H1 (cell line): ENCODE results near the gene PPP1R9A. TPM values are rescaled to one million over a fixed set of nuclear protein-coding genes. Genes with fewer than 3 reads are reported as not detected.

Experiments used
- CTCF ChIA-PET: fragments of 300-600 bp; sonication (Branson Sonifier 250); formaldehyde crosslinking; loops from one replicate; lab custom pipeline; 2021; ENCODE audit not compliant: partially characterized antibody; lab: Charles Lee
- POLR2A ChIA-PET: fragments of 300-600 bp; sonication (Branson Sonifier 250); formaldehyde crosslinking; loops from one replicate; lab custom pipeline; 2021; ENCODE audit warnings: inconsistent platforms; ENCODE audit not compliant: partially characterized antibody; lab: Charles Lee
- DNase-seq, 2 experiments: peaks; one replicate each; pipeline versions ENCODE4 v3.0.0 to v3.0.0-alpha.2; 2010 to 2022; ENCODE audit warnings: low spot score in 2 of 2, low read depth in 1 of 2, mixed read lengths in 1 of 2
- FAIRE-seq: peaks from 2 replicates; lab custom pipeline; 2011; peaks lifted over from hg19 to GRCh38; lab: Jason Lieb, UNC
- H2AFZ ChIP-seq: 2 replicates; pipeline ENCODE4 v1.8.1; 2012; ENCODE audit warnings: low read length, inconsistent platforms
- H2AK5ac ChIP-seq: 2 replicates; pipeline ENCODE4 v1.6.1; 2013; ENCODE audit warnings: low read depth, low read length
- H2BK120ac ChIP-seq: replicated peaks from 2 replicates; pipeline ENCODE3; 2013; ENCODE audit warnings: low read depth, low read length, inconsistent platforms
- H2BK12ac ChIP-seq: 2 replicates; pipeline ENCODE4 v1.6.1; 2013; ENCODE audit warnings: low read depth, low read length
- H2BK15ac ChIP-seq: 2 replicates; pipeline ENCODE4 v1.6.1; 2013; ENCODE audit warnings: low read length
- H2BK20ac ChIP-seq: 2 replicates; pipeline ENCODE4 v1.6.1; 2013; ENCODE audit warnings: low read length
- H2BK5ac ChIP-seq: 2 replicates; pipeline ENCODE4 v1.6.1; 2013; ENCODE audit warnings: low read depth, low read length
- H3K14ac ChIP-seq: 2 replicates; pipeline ENCODE4 v1.6.1; 2013; ENCODE audit warnings: inconsistent platforms; ENCODE audit not compliant: insufficient read length
- H3K18ac ChIP-seq: 2 replicates; pipeline ENCODE4 v1.6.1; 2013; ENCODE audit warnings: low read length; ENCODE audit errors: extremely low read depth
- H3K23ac ChIP-seq: 2 replicates; pipeline ENCODE4 v1.6.1; 2013; ENCODE audit warnings: inconsistent platforms; ENCODE audit not compliant: insufficient read length
- H3K23me2 ChIP-seq: 2 replicates; pipeline ENCODE4 v1.6.1; 2013; ENCODE audit warnings: low read depth, low read length
- H3K27ac ChIP-seq: 2 replicates; pipeline ENCODE4 v1.6.1; 2011; ENCODE audit warnings: low read depth, low read length, inconsistent platforms
- H3K27me3 ChIP-seq, 4 experiments: replicated peaks in 1 of 4; 1 replicate in 1 of 4; 2 replicates in 3 of 4; pipeline versions ENCODE4 v1.6.1 to v1.8.1; 2011 to 2013; ENCODE audit warnings: low read length in 3 of 4, mild to moderate bottlenecking in 3 of 4, inconsistent platforms in 2 of 4, mixed read lengths in 2 of 4, moderate library complexity in 1 of 4; ENCODE audit not compliant: control insufficient read depth in 3 of 4, insufficient read depth in 3 of 4; ENCODE audit errors: extremely low read depth in 1 of 4
- H3K36me3 ChIP-seq, 4 experiments: 2 replicates each; pipeline versions ENCODE4 v1.6.1 to v1.8.1; 2011 to 2013; ENCODE audit warnings: mild to moderate bottlenecking in 4 of 4, low read length in 3 of 4, moderate library complexity in 2 of 4, control low read depth in 1 of 4, inconsistent platforms in 1 of 4; ENCODE audit not compliant: insufficient read depth in 4 of 4, control insufficient read depth in 2 of 4
- H3K4ac ChIP-seq: replicated peaks from 2 replicates; pipeline ENCODE3; 2013; ENCODE audit warnings: low read length, low read depth, mixed read lengths, inconsistent platforms; ENCODE audit not compliant: insufficient read length
- H3K4me1 ChIP-seq, 4 experiments: replicated peaks in 1 of 4; 1 replicate in 1 of 4; 2 replicates in 3 of 4; pipeline versions ENCODE4 v1.6.1 to v1.8.1; 2011 to 2013; ENCODE audit warnings: low read length in 3 of 4, inconsistent platforms in 2 of 4, mixed read lengths in 1 of 4; ENCODE audit not compliant: insufficient read depth in 4 of 4, control insufficient read depth in 3 of 4
- H3K4me2 ChIP-seq, 2 experiments: 2 replicates each; pipeline versions ENCODE4 v1.6.1 to v1.8.1; 2011 to 2013; ENCODE audit warnings: low read depth in 2 of 2, low read length in 2 of 2, control low read depth in 1 of 2, inconsistent platforms in 1 of 2, mild to moderate bottlenecking in 1 of 2; ENCODE audit not compliant: insufficient read depth in 1 of 2
- H3K4me3 ChIP-seq, 4 experiments: fragments of 200-600, 300-600 bp in 1 of 4; sonication (generic), shearing (Covaris generic), sonication (Bioruptor Twin) in 1 of 4; 2 replicates each; pipeline versions ENCODE4 v1.5.1 to v1.8.1; 2011 to 2016; ENCODE audit warnings: low read length in 4 of 4, low read depth in 3 of 4, control low read depth in 2 of 4, inconsistent platforms in 2 of 4, mild to moderate bottlenecking in 2 of 4, mixed read lengths in 1 of 4, moderate library complexity in 1 of 4; ENCODE audit not compliant: insufficient read depth in 2 of 4; ENCODE audit errors: extremely low read depth in 1 of 4
- H3K56ac ChIP-seq: replicated peaks from 2 replicates; pipeline ENCODE3; 2013; ENCODE audit warnings: low read depth, mild to moderate bottlenecking, mixed read lengths, low read length, inconsistent platforms; ENCODE audit not compliant: insufficient read length
- H3K79me1 ChIP-seq: 2 replicates; pipeline ENCODE4 v1.6.1; 2013; ENCODE audit warnings: low read depth, low read length, control low read depth
- H3K79me2 ChIP-seq, 2 experiments: 2 replicates each; pipeline versions ENCODE4 v1.6.1 to v1.8.1; 2012 to 2013; ENCODE audit warnings: low read length in 2 of 2, mild to moderate bottlenecking in 2 of 2, inconsistent platforms in 1 of 2; ENCODE audit not compliant: insufficient read depth in 2 of 2, control insufficient read depth in 1 of 2
- H3K9ac ChIP-seq, 4 experiments: replicated peaks in 1 of 4; 1 replicate in 1 of 4; 2 replicates in 3 of 4; pipeline versions ENCODE4 v1.6.1 to v1.8.1; 2011 to 2013; ENCODE audit warnings: low read depth in 3 of 4, low read length in 3 of 4, control low read depth in 2 of 4, mild to moderate bottlenecking in 2 of 4, moderate library complexity in 2 of 4, inconsistent platforms in 1 of 4; ENCODE audit errors: extremely low read depth in 1 of 4
- H3K9me3 ChIP-seq, 2 experiments: 2 replicates each; pipeline versions ENCODE4 v1.6.1 to v1.8.1; 2012 to 2013; ENCODE audit warnings: mild to moderate bottlenecking in 2 of 2, moderate library complexity in 2 of 2, control low read depth in 1 of 2, inconsistent platforms in 1 of 2, low read depth in 1 of 2, low read length in 1 of 2, mixed read lengths in 1 of 2; ENCODE audit not compliant: insufficient read depth in 2 of 2
- H4K20me1 ChIP-seq, 2 experiments: replicated peaks in 1 of 2; 2 replicates each; pipeline versions ENCODE3 to v1.8.1; 2011 to 2013; ENCODE audit warnings: inconsistent platforms in 2 of 2, low read length in 2 of 2, mild to moderate bottlenecking in 1 of 2; ENCODE audit not compliant: insufficient read depth in 2 of 2, control insufficient read depth in 1 of 2
- H4K5ac ChIP-seq: 2 replicates; pipeline ENCODE4 v1.6.1; 2013; ENCODE audit warnings: low read length, low read depth, mixed read lengths, inconsistent platforms; ENCODE audit not compliant: insufficient read length
- H4K8ac ChIP-seq: 2 replicates; pipeline ENCODE4 v1.8.0; 2013; ENCODE audit warnings: mild to moderate bottlenecking, moderate library complexity, low read length, inconsistent platforms; ENCODE audit not compliant: insufficient read depth; ENCODE audit errors: extremely low read depth
- H4K91ac ChIP-seq: replicated peaks from 2 replicates; pipeline ENCODE3; 2013; ENCODE audit warnings: low read length, mixed read lengths, inconsistent platforms; ENCODE audit not compliant: insufficient read length
- ASH2L ChIP-seq: fragments of 200-600, 300-600 bp; sonication (generic); IDR thresholded peaks from one replicate; pipeline ENCODE4 v1.7.1; 2017; ENCODE audit warnings: low read length
- ATF3 ChIP-seq: IDR thresholded peaks from 2 replicates; pipeline ENCODE4 v1.6.1; 2011; ENCODE audit warnings: low read depth, mild to moderate bottlenecking, low read length; ENCODE audit not compliant: insufficient read depth
- CBX5 ChIP-seq: fragments of 300-800, 300-1000 bp; sonication (generic); IDR thresholded peaks from 2 replicates; pipeline ENCODE4 v1.7.1; 2016; ENCODE audit warnings: antibody characterized with exemption, low read length, low read depth
- EZH2 ChIP-seq: fragments of 200-600 bp; sonication (generic); IDR thresholded peaks from 2 replicates; pipeline ENCODE4 v1.7.1; 2012; ENCODE audit warnings: low read depth, mild to moderate bottlenecking, moderate library complexity, low read length, inconsistent platforms; ENCODE audit not compliant: severe bottlenecking
- GABPA ChIP-seq: IDR thresholded peaks from 2 replicates; pipeline ENCODE4 v1.6.1; 2011; ENCODE audit warnings: mild to moderate bottlenecking, low read length, moderate library complexity, borderline replicate concordance; ENCODE audit not compliant: insufficient read depth
- HDAC6 ChIP-seq: IDR thresholded peaks from one replicate; pipeline ENCODE4 v1.7.1; 2012; ENCODE audit warnings: low read depth, mild to moderate bottlenecking, inconsistent platforms, low read length, moderate library complexity
- JUND ChIP-seq: IDR thresholded peaks from 2 replicates; pipeline ENCODE4 v1.6.1; 2011; ENCODE audit warnings: mild to moderate bottlenecking, improper control_type of control experiment, low read length
- KDM1A ChIP-seq: fragments of 200-600, 300-600 bp; sonication (generic); IDR thresholded peaks from 2 replicates; pipeline ENCODE4 v1.7.1; 2016; ENCODE audit warnings: mild to moderate bottlenecking, low read length, borderline replicate concordance
- RBBP5 ChIP-seq: IDR thresholded peaks from 2 replicates; pipeline ENCODE4 v1.7.1; 2012; ENCODE audit warnings: low read depth, mild to moderate bottlenecking, inconsistent platforms, low read length, moderate library complexity, borderline replicate concordance
- RFX5 ChIP-seq: IDR thresholded peaks from 2 replicates; pipeline ENCODE4 v1.6.1; 2011; ENCODE audit warnings: low read depth, low read length, improper control_type of control experiment, borderline replicate concordance
- SIN3A ChIP-seq, 2 experiments: IDR thresholded peaks in 1 of 2; conservative IDR thresholded peaks in 1 of 2; 2 replicates each; pipeline ENCODE4 v1.6.1; 2011 to 2012; ENCODE audit warnings: low read length in 2 of 2, improper control_type of control experiment in 1 of 2, low read depth in 1 of 2, mild to moderate bottlenecking in 1 of 2
- SP1 ChIP-seq: IDR thresholded peaks from 2 replicates; pipeline ENCODE4 v1.6.1; 2011; ENCODE audit warnings: low read depth, low read length
- SUZ12 ChIP-seq: fragments of 200-600 bp; sonication (generic); IDR thresholded peaks from 2 replicates; pipeline ENCODE4 v1.6.1; 2012; ENCODE audit warnings: mild to moderate bottlenecking, inconsistent platforms, low read length, moderate library complexity, mixed read lengths
- TCF12 ChIP-seq: IDR thresholded peaks from 2 replicates; pipeline ENCODE4 v1.6.1; 2011; ENCODE audit warnings: low read depth, mild to moderate bottlenecking, low read length
- TEAD4 ChIP-seq: IDR thresholded peaks from 2 replicates; pipeline ENCODE4 v1.6.1; 2012; ENCODE audit warnings: low read depth, low read length, inconsistent platforms, mixed read lengths
- WGBS, 2 experiments: shearing (Covaris generic) in 1 of 2; methylation state at CpG; one replicate each; pipeline versions ENCODE4 v1.1.6 to v1.1.7; 2013 to 2015; ENCODE audit warnings: low lambda C conversion rate in 2 of 2, mixed read lengths in 2 of 2, inconsistent platforms in 1 of 2, low coverage in 1 of 2, missing lambda C conversion rate in 1 of 2; ENCODE audit not compliant: insufficient replicate concordance in 2 of 2, insufficient coverage in 1 of 2, insufficient read length in 1 of 2; ENCODE audit errors: extremely low coverage in 1 of 2, missing lambda C conversion rate in 1 of 2; 5-methylcytosine and 5-hydroxymethylcytosine counted together
- polyA plus RNA-seq, 7 experiments: library from polyadenylated mRNA; depleted of rRNA in 3 of 7; stranded (reverse) in 5 of 7; unstranded in 2 of 7; fragments of >200 nt in 5 of 7; fragments of 200-250 nt in 2 of 7; gene quantifications; 1 replicate in 5 of 7; 2 replicates in 1 of 7; 4 replicates in 1 of 7; pipeline versions ENCODE4 v1.2.1 to v1.2.3, GENCODE V29; 2011 to 2013; ENCODE audit warnings: missing spikeins in 2 of 7, mixed read lengths in 2 of 7
- total RNA-seq: library from RNA; stranded (reverse); fragmentation: NEBNext Ultra II Directional; extraction: Animal tissue kit (Norgen Biotek cat#: 25700); gene quantifications from 2 replicates; pipeline ENCODE4 v1.2.1, GENCODE V29; 2021

Gene PPP1R9A
- total and polyA plus RNA-seq, 2 of the 8 experiments (the other 6 are each of a cell fraction or from before 2014, with no cell fraction given) = 3.0 to 20.3 TPM

- Histone ChIP-seq H3K36me3 (peaks cover 0 to 4% (median 0%) of the 10 kb centered on the region in 4 experiments; a peak in 2 of 8 replicates), H2BK15ac (no peak overlapping the region), H3K9me3 (no peaks in the 10 kb centered on the region), H2BK5ac (no peak overlapping the region), H3K56ac (no peak overlapping the region), H2AK5ac (no peak overlapping the region), H2BK20ac (no peak overlapping the region), H4K8ac (no peak overlapping the region), H2BK12ac (no peak overlapping the region), H3K79me2 (no peaks in the 10 kb centered on the region), H2AFZ (no peak overlapping the region), H3K4me3 (no peak overlapping the region), H4K91ac (no peak overlapping the region), H3K4me1 (no peaks in the 10 kb centered on the region), H3K23ac (no peak overlapping the region), H3K27me3 (no peaks in the 10 kb centered on the region), H2BK120ac (no peak overlapping the region), H3K9ac (no peak overlapping the region), H3K4ac (no peak overlapping the region), H3K79me1 (no peaks in the 10 kb centered on the region), H3K14ac (no peak overlapping the region), H3K23me2 (no peaks in the 10 kb centered on the region), H3K27ac (no peak overlapping the region), H4K20me1 (no peaks in the 10 kb centered on the region), H3K4me2 (no peak overlapping the region), H4K5ac (no peak overlapping the region), H3K18ac (no peak overlapping the region)
- CTCF ChIA-PET = no interaction called here
- 83% methylated on average over 1 of the region's 1 CpG; no CpG with 5 or more reads in 1 of the 2 experiments for WGBS, 2 experiments
- FAIRE-seq (no peak), DNase-seq (no peak)
- POLR2A ChIA-PET = no interaction called here
- TF ChIP-seq GABPA = no peak
- TF ChIP-seq SIN3A (conservative IDR thresholded peaks at IDR 0.05 in 1 of 2, IDR thresholded peaks at IDR 0.05 in 1 of 2; ENCODE audit: low read depth in 1 of 2, low read length in 2 of 2) = no peak
- no peak for TF ChIP-seq JUND
- no peak for TF ChIP-seq EZH2
- TF ChIP-seq CBX5 = no peak
- TF ChIP-seq RFX5 = no peak
- no peak for TF ChIP-seq TCF12
- TF ChIP-seq ATF3 = no peak
- TF ChIP-seq KDM1A = no peak
- no peak for TF ChIP-seq TEAD4
- TF ChIP-seq HDAC6 = no peak
- no peak for TF ChIP-seq RBBP5
- no peak for TF ChIP-seq SP1
- no peak for TF ChIP-seq SUZ12
- TF ChIP-seq ASH2L = no peak
Observed at GRCh38 chr7:95253986-95254385, 346.6 kb downstream of the PPP1R9A start.
